GM18868 (cell line): ENCODE results near the gene WASF1.
A peak's percentile ranks its signal among the peaks of the same experiment; 100 is the strongest.
"Not testable (repeated sequence)": the region's sequence is repeated elsewhere in the genome, so short reads cannot be mapped to it uniquely, and the experiment has no call there.

Source experiments
- ATAC-seq: cut with Tn5 transposase; IDR thresholded peaks from one replicate; pipeline ENCODE4 v1.9.1; 2021; ENCODE audit warnings: mild to moderate bottlenecking, moderate library complexity; ENCODE audit not compliant: unreplicated experiment

The WASF1 gene

DNA sequence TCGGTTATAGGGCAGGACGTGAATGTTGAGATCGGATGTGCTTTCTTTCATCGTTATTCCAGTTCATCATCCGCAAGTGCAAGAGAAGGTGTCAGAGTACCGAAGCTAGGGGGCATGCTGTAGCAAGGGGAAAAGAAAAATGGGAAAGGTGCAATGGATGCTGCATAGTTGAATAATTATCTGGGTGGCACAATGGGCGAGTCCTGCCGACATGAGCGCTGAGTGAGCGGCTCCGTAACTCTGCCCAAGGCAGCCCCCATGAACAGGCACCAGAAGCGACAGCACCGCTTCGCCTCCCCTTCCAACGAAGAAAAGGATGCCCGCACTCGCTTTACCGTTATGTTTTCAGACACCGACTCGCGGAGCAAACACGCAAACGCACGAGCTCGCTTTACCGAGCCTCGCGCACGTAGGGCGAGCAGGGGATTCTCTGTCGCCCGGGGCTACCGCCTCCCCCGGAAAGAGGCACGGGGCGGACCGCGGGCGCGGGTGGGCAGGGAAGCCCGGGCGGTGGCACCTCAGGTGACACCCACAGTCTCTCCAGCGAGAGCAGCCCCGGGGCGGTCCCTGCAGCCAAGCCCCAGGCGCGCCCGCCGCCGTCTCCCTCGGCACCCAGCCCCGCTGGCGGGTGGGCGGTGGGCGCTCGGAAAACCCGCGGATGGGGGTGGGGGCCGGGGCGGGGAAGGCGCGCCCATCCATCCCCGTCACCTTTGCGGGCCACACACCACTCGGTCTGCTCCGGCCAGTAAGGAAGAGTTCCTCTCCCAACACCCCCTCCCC, 654 bp downstream of the WASF1 start:
- peak; percentile 28 for ATAC-seq

DNA sequence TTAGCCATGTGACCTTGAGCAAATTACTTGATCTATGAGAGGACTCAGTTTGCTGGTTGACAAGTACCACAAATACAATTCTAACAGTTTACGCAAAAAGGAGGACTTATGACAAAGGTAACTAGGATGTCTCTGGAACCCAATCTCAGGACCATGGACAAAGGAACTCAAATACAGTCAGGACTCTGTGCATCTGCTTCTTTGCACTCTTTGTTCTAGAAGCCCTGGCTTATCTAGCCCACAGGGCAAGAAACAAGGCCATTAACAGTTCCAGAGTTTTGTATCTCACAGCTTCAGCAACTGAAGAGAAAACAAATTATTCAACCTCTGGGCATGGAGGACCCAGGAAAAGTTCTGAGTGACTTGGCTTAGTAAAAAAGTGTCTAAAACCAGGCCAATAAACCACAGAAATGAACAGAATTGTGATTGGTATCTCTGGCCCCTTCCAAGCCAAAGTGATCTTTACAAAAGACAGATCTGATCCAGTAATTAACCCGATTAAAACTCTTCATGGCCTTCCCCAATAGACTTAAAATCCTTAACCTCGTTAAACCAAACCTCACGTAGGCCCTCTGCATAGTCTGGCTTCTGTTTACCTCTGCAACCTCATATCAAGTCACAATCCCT, 5.9 kb downstream of the WASF1 start:
- ATAC-seq: no peak

DNA sequence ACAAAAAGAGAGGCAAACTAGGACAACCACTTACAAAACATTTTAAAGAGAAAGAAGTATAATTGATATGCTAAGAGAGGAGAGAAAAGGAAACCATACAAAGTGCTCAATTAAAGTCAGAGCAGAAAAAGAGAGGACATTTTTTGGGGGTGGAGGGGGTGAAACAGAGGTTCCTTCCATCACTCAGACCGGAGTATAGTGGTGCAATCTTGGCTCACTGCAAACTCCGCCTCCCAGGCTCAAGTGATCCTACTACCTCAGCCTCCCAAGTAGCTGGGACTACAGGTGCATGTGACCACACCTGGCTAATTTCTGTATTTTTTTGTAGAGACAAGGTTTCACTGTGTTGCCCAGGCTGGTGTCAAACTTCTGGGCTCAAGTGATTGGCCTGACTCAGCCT, 9.4 kb downstream of the WASF1 start:
- ATAC-seq: no peak

DNA sequence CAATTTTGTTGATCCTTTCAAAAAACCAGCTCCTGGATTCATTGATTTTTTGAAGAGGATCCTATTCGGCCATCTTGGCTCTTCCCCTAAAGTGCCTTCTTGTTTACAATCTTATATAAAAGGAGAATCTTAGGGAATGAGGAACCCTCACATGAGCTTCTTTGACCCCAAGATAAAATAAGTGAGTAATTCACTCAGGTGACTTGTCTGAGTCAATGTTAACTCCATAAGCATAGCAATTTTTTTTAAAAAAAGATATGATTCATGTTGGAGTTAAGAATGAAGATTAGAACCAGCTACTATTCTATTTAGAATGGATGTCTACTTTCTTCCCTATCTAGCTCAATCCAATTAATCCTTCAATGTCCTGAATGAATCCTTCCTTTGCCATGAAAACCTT, 21.0 kb downstream of the WASF1 start:
- ATAC-seq: no peak

DNA sequence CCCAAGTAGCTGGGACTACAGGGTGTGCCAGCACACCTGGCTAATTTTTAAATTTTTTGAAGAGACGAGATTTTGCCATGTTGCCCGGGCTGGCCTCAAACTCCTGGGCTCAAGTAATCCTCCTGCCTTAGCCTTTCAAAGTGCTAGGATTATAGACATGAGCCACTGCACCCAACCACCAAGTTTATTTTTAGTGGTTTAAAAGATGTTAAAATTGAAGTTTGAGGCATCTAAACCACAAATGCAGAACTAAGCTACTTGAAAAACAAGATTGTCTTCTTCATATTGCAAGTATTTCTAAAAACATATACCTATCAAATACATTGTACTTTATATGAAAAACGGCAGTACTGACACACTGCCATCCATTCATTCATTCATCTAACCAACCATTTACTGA, 31.6 kb downstream of the WASF1 start:
- ATAC-seq: no peak

- no peak for ATAC-seq
These were observed 38.8 kb downstream of the WASF1 start for GRCh38 chr6:110140650-110141049.

DNA sequence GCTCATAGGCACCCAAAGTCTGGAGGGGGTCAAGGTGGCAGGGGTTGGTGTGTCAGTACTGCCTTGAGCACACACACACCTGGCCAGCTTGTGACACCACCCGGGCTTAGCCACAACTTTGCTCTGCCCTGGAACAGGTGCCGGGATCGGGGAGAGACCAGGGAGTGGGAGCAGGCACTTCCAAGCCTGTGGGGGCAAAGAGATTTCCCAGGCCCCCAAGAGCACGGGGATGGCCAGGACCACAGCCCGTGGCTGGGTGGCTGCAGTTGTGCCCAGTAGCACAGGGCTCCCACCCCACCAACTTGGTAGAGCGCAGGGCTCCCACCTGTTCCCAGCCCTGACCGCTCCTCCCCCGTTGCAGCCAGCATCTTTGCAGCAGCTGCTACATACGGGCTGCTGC, 40.4 kb downstream of the WASF1 start:
- ATAC-seq: no peak

GRCh38 chr6:110137924-110138887, 41.3 kb downstream of the WASF1 start:
- no peak for ATAC-seq

- no peak for ATAC-seq
These were observed 49.1 kb downstream of the WASF1 start for GRCh38 chr6:110130362-110130761.

DNA sequence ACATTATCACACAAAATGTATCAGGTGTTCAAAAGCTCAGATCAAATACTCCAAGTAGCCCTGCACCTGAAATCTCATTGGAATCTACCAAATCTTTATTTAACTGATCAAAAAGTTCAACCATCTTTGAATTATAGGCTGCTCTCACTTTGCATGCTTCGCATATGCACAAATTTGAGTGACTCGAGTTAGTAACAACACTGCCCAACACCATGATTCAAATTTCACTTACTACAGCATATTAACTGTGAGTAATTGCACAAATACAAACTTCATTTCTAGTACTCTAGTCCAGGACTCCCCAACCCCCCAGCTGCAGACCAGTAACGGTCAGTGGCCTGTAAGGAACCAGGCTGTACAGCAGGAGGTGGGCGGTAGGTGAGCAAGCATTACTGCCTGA, 51.1 kb downstream of the WASF1 start:
- no peak for ATAC-seq

DNA sequence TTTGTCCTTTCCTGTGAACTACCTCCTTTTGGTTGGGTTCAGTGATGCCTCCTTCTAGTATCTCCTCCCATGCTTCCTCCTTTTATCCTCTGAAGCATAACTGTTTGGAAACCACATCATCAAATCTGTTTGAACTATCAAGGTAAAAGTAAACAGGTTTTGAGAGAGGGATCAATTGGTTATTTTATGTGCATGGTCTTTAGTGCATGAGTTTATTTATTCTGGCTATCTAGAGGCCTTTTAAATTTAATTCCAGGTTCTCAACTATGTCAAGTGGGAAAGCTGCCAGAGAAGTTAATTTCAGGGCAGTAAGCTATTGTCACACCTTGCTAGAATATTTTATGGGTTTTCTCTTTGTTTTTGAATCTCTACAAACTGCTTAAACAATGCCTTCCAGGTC, 54.1 kb downstream of the WASF1 start:
- ATAC-seq: no peak

GRCh38 chr6:110121655-110122054, 57.8 kb downstream of the WASF1 start:
- ATAC-seq: not testable (repeated sequence)

DNA sequence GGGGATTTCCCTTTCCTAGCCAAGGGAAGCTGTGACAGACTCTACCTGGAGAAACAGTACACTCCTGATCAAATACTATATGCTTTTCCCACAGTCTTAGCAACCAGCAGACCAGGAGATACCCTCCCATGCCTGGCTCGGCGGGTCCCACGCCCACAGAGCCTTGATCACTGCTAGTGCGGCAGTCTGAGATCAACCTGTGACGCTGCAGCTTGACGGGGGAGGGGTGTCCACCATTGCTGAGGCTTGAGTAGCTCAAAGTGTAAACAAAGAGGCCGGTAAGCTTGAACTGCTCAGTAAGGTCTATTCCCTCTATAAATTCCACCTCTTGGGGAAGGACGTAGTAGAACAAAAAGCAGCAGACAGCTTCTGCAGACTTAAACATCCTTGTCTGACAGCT, 63.2 kb downstream of the WASF1 start:
- no peak for ATAC-seq

DNA sequence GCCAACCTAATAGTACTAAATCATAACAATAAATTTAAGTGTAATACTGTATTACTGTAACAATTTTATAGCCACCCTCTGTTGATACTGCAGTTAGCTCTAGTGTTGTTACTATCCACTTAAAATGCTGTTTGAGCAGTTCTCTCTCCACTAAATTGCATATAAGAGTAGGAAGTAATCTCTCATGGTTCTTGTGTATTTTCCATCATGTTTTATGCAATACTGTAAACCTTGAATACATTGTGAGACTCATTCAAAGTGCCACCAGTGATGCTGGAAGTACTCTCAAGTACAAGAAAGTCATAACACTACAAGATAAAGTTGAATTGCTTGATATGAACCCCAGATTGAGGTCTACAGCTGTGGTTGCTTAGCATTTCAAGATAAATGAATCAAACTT, 65.5 kb downstream of the WASF1 start:
- ATAC-seq: no peak

DNA sequence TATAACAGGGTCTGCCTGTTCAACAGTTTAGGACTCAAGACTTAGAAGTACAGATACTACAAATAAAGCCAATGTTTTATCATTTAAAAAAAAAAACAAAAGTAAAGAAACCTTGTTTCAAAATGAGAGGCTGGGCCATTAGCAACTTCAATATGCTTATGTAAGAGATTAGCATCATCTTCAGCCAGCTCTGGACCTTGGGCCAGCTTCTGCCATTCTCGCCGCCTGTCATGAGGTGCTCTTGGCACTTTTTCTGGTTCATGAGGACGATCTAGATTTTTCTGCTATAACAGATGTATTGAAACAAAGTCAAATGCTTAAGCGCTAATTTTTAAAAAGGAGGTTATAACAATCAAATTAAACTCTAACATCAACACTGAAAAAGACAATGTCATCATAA, 74.2 kb downstream of the WASF1 start:
- ATAC-seq: no peak

DNA sequence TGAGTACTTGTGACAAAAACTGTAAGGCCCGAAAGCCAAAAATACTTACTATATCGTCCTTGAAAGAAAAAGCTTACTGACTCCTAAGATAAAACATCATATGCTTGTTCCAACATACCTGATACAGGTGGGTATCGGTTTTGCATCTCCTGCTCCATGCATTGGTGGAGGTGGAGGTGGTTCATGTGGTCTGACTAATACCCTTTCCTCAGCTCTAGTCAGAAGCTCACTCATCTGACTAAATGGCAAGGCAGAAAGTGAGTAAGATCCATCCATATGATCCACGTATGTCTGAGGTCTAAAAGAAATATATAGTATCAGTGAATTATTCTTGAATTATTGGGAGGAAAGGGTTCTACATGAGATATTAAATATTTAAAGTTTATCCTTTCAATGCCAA, 76.2 kb downstream of the WASF1 start:
- ATAC-seq: no peak

GRCh38 chr6:110102411-110102810, 77.1 kb downstream of the WASF1 start:
- no peak for ATAC-seq

- ATAC-seq: peak; percentile 65
These were observed 77.6 kb downstream of the WASF1 start for GRCh38 chr6:110101885-110102284.

DNA sequence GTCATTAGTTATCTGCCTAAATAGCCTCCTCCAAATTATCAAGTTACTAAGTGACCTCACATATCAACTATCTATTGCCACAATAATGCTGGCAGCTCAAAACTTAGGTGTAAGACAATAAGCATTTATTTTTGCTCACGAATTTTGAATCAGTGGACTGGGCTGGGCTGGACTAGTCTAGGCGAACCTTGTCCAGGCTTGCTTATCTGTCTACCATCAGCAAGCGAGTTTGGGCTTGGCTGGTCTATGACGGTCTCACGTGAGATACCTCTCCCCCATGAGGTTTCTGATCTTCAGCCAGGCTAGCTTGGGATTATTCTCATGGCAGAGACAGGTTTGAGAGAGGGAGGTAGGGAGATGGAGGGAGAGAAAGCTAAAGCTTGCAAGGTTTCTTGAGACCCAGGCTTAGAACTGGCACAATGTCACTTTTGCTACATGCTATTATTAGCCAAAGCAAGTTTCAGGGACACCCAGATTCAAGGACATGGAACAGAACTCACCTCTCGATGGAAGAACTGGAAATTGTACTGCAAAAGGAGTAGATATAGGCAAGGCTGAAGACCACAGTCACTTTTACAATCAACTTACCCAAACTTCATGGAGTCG, 80.9 kb downstream of the WASF1 start:
- ATAC-seq: no peak

DNA sequence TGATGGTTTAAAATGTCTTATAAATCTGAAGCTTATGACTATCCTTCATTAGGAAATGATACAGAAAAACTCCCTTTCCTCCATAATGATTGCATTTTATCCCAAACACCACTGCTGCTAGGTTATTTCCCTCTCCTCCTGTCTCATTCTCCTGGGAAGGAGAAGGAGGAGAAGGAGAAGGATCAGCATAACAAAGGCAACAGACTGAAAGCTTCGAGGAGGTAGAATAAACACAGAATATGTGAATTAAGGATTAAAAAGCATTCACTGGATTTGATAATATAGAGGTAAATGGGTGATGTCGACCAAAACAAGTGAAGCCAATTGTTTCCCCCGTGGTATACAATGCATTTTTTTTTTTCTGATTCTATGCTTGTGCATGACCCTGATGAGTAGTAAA, 82.0 kb downstream of the WASF1 start:
- no peak for ATAC-seq

DNA sequence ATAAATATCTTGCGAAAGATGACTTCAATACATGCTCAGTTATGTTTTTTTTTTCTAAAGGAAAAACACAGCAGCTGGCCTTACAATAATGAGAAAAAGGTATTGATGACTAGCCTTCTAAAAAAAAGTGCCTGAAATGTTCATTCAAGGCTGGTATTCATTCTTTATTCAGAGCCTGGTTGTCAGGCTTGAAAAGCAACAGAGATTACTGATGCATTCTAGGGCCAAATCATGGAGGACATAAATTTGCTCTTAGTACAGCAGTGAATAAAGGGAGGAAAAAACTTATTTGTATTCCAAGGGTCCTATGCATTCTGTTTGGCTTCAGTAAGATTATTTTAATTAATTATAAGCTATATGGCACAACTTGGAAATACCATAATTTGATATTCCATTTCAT, 83.5 kb downstream of the WASF1 start:
- no peak for ATAC-seq
